Colonic mucosa (tissue), 4 donors: ENCODE measurements around the gene ADK. TPM values are rescaled to one million over a fixed set of nuclear protein-coding genes. Genes with fewer than 3 reads are reported as not detected.

Experiments
- DNase-seq: peaks from one replicate; pipeline ENCODE4 v3.0.0-alpha.2; 2020
- H3K27ac ChIP-seq: fragments of 200-600 bp; one replicate; pipeline ENCODE4 v1.8.0; 2021
- H3K27me3 ChIP-seq: fragments of 200-600 bp; one replicate; pipeline ENCODE4 v1.8.0; 2021
- H3K36me3 ChIP-seq: fragments of 200-600 bp; one replicate; pipeline ENCODE4 v1.8.0; 2021
- H3K4me1 ChIP-seq: fragments of 200-600 bp; one replicate; pipeline ENCODE4 v1.8.0; 2021; ENCODE audit warnings: mild to moderate bottlenecking
- H3K4me3 ChIP-seq: fragments of 200-600 bp; one replicate; pipeline ENCODE4 v1.8.0; 2021
- H3K9ac ChIP-seq, 2 donors: one replicate each; pipeline ENCODE4 v1.7.0; 2013; ENCODE audit warnings: control low read depth in 2 of 2, low read depth in 2 of 2, low read length in 2 of 2
- H3K9me3 ChIP-seq: fragments of 200-600 bp; one replicate; pipeline ENCODE4 v1.8.0; 2021
- intact Hi-C: fragments of 100-400 bp; cut with DNase I; formaldehyde crosslinking; loops from one replicate; pipeline ENCODE4 v1.14.1; 2022
- total RNA-seq, 2 donors: library from RNA; stranded (reverse); fragmentation: NEBNext Ultra II Directional in 1 of 2; extraction: Animal tissue kit (Norgen Biotek cat#: 25700) in 1 of 2; gene quantifications; one replicate each; pipeline ENCODE4 v1.2.1, GENCODE V29; 2021
- TF ChIP-seq, protein P1 (sequence below): fragments of 200-600 bp; IDR thresholded peaks from one replicate; pipeline ENCODE4 v1.8.0; 2022; ENCODE audit warnings: antibody characterized with exemption, mild to moderate bottlenecking
- donor health status: healthy.
- donor health status: DM: no; HTN: no; CAD: no.
- donor health status: DM: no; HTN: no; CAD: no.

ADK gene
- total RNA-seq, 2 donors from 2014 or later, result 20.2 to 27.6 TPM

DNA sequence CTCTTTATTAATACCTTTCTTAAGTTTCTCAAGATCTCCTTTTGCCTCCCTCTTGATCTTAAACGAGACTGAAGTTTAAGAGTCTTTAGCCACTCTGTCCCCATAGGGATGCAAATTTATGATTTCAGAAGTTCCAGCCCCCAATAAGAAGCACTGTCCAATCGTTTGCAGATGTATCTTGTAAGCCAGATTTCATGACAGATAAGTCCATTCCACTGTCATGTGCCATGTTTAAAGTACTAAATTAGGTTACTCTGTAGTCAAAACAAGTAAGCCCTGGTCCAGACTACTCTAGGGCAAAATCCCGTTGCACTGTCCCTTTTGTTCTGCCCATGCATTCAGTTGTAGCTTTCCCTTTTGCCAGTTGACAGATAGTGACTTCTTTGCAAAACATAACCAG lies 518.2 kb downstream of the ADK start:
- no peaks in the 10 kb centered on the region for H3K27me3 ChIP-seq
- TF ChIP-seq, protein P1, sequence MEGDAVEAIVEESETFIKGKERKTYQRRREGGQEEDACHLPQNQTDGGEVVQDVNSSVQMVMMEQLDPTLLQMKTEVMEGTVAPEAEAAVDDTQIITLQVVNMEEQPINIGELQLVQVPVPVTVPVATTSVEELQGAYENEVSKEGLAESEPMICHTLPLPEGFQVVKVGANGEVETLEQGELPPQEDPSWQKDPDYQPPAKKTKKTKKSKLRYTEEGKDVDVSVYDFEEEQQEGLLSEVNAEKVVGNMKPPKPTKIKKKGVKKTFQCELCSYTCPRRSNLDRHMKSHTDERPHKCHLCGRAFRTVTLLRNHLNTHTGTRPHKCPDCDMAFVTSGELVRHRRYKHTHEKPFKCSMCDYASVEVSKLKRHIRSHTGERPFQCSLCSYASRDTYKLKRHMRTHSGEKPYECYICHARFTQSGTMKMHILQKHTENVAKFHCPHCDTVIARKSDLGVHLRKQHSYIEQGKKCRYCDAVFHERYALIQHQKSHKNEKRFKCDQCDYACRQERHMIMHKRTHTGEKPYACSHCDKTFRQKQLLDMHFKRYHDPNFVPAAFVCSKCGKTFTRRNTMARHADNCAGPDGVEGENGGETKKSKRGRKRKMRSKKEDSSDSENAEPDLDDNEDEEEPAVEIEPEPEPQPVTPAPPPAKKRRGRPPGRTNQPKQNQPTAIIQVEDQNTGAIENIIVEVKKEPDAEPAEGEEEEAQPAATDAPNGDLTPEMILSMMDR, result no peak
- H3K4me1 ChIP-seq, result no peaks in the 10 kb centered on the region
- intact Hi-C loops, result no loop called here
- no peaks in the 10 kb centered on the region for H3K36me3 ChIP-seq
- no peak for DNase-seq
- H3K9me3 ChIP-seq, result no peaks in the 10 kb centered on the region
- no peak overlapping the region for H3K4me3 ChIP-seq
- no peak overlapping the region for H3K9ac ChIP-seq
- no peak overlapping the region for H3K27ac ChIP-seq

DNA sequence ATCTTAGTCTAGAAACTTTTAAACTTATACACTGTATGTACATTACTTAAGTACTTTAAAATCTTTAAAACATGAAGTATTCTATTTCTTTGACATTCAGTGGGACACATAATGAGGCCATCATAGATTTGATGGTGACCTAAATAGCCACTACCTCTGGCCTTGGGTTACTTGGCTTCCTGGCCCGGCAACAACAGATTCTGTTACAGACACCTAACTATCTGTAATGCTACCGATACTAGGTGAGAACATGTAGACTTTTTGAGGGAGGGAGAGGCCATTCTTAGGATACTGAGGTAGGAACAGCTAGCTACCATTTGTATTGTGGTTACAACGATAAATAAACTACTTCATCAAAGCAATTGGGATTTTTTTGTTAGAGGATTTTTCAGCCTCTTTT lies 520.7 kb downstream of the ADK start:
- H3K27ac ChIP-seq, result no peak overlapping the region
- intact Hi-C loops, result no loop called here
- H3K4me1 ChIP-seq, result no peaks in the 10 kb centered on the region
- TF ChIP-seq, protein P1, result no peak
- H3K4me3 ChIP-seq, result no peak overlapping the region
- H3K9me3 ChIP-seq, result no peaks in the 10 kb centered on the region
- H3K36me3 ChIP-seq, result no peaks in the 10 kb centered on the region
- H3K27me3 ChIP-seq, result no peaks in the 10 kb centered on the region
- H3K9ac ChIP-seq, result no peak overlapping the region
- DNase-seq, result no peak

DNA sequence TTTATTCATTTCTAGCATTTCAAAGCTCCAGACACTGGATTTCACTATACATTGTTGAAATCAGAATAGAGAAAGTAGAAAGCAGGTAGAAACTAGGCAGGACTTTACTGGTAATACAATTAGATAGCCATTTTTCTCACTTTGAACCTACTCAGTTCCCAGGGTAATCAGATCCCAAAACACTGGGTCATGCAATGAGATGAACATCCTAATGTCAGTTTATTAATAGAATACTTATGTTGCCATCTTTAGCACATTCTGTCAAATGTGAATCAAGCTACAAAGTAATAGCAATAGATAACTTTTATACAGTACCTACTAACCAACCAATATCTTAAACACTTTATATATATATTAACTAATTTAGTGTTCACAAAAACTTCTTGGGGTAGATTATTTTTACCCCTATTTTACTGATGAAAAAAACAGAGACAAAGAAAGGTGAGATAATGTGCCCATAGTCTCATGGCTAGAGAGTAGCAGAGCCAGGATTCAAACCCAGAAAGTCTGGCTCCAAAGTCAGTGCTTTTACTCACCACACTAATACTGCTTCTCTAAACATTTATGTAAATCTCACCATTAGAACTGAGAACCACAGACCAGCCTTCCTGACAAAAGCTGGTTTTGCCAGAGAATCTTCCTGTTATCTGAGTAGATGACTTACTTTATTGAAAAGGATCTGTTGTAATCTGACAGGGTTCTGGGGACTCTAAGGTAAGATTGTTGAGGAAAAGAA lies 521.6 kb downstream of the ADK start:
- intact Hi-C loops, result no loop called here
- H3K27me3 ChIP-seq, result no peaks in the 10 kb centered on the region
- H3K9ac ChIP-seq, result no peak overlapping the region
- no peaks in the 10 kb centered on the region for H3K9me3 ChIP-seq
- TF ChIP-seq, protein P1, result no peak
- H3K36me3 ChIP-seq, result no peaks in the 10 kb centered on the region
- DNase-seq, result no peak
- H3K4me1 ChIP-seq, result no peaks in the 10 kb centered on the region
- H3K27ac ChIP-seq, result no peak overlapping the region
- H3K4me3 ChIP-seq, result no peak overlapping the region

DNA sequence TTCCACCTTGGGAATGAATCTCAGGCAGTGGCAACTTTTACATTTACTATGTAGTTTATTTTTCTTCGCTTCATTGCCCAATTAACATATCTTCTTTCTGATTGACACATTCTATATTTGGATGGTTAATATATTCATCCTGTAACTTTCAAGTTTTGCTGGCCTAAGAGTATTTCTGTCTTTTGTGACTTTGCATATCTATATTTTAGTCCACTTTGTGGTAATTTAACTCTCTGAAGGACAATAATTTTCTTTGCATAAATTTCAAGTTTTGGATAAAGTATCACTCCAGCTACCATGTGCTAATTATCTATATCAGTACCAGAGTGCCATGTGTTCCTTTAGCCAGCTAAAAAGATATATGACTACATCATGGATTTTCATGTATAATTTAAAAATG lies 523.9 kb downstream of the ADK start:
- Histone ChIP-seq H3K4me3 (no peak overlapping the region), H3K9me3 (no peaks in the 10 kb centered on the region), H3K27ac (no peak overlapping the region), H3K9ac (no peak overlapping the region), H3K27me3 (no peaks in the 10 kb centered on the region), H3K36me3 (no peaks in the 10 kb centered on the region), H3K4me1 (no peaks in the 10 kb centered on the region)
- no peak for DNase-seq
- TF ChIP-seq, protein P1, result no peak
- intact Hi-C loops, result no loop called here

DNA sequence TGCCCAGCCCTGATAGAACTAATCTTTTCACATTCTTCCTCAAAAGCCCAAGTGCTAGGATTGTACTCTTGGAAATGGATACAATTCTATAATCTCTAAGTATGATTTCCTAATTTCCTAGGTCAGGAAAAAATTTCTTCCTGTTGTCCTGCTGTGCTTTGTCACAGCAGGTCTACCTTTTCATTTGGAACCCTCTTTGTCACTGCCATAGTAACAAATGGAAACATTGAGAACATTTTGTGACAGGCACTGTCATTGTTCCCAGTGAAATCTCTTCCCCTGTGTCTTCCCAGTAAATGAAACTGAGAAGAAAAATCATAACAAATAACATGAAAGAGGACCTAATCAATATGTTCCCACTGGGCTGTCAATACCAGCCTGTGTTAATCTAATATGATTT lies 524.5 kb downstream of the ADK start:
- intact Hi-C loops, result no loop called here
- TF ChIP-seq, protein P1, result no peak
- no peak for DNase-seq
- H3K27ac ChIP-seq, result no peak overlapping the region
- H3K27me3 ChIP-seq, result no peaks in the 10 kb centered on the region
- H3K9me3 ChIP-seq, result no peaks in the 10 kb centered on the region
- no peak overlapping the region for H3K4me3 ChIP-seq
- no peaks in the 10 kb centered on the region for H3K36me3 ChIP-seq
- no peak overlapping the region for H3K9ac ChIP-seq
- H3K4me1 ChIP-seq, result no peaks in the 10 kb centered on the region
